Prostate gland (tissue), 2 donors: ENCODE data around the gene STEAP1B.

Experiments used
- CTCF ChIP-seq, 4 experiments: fragments of 200-600 bp in 2 of 4; fragments of 450-650 bp in 2 of 4; sonication (generic) in 2 of 4; IDR thresholded peaks; 1 replicate in 3 of 4; 2 replicates in 1 of 4; pipeline ENCODE4 v1.5.1; 2016 to 2019; ENCODE audit warnings: antibody characterized with exemption in 4 of 4, mild to moderate bottlenecking in 2 of 4, moderate library complexity in 2 of 4
- POLR2A ChIP-seq: fragments of 450-650 bp; IDR thresholded peaks from one replicate; pipeline ENCODE4 v1.6.1; 2016; ENCODE audit warnings: antibody characterized with exemption, mild to moderate bottlenecking
- POLR2AphosphoS5 ChIP-seq: sonication (generic); formaldehyde crosslinking; IDR thresholded peaks from one replicate; pipeline ENCODE4 v1.6.1; 2017; ENCODE audit warnings: antibody characterized with exemption

- TF ChIP-seq POLR2AphosphoS5 (no peak), POLR2A (no peak), CTCF (IDR thresholded peaks at IDR 0.05) (no peak)
These were observed 66.1 kb downstream of the STEAP1B start for GRCh38 chr7:22433710-22434460.
